Endothelial cell of umbilical vein (primary cell): ENCODE results near the gene GCDH. TPM values are rescaled to one million over a fixed set of nuclear protein-coding genes. Genes with fewer than 3 reads are reported as not detected.

ENCODE experiments used
- BruUV-seq: library from RNA; stranded (reverse); fragments of 400-500 nt; replicated peaks from 2 replicates; lab custom pipeline; 2021; lab: Mats Ljungman, UMichigan
- CTCF ChIA-PET: fragments of 300-600, 350-600 bp; sonication (Branson Sonifier 250); formaldehyde crosslinking; loops from one replicate; lab custom pipeline; 2021; ENCODE audit warnings: antibody characterized with exemption, inconsistent platforms; lab: Charles Lee
- POLR2A ChIA-PET: fragments of 300-600, 350-600 bp; sonication (Branson Sonifier 250); formaldehyde crosslinking; loops from one replicate; lab custom pipeline; 2021; ENCODE audit warnings: antibody characterized with exemption, inconsistent platforms; lab: Charles Lee
- DNase-seq: peaks from one replicate; pipeline ENCODE4 v3.0.0-alpha.2; 2011; ENCODE audit warnings: low read depth, low spot score
- FAIRE-seq: peaks from 2 replicates; lab custom pipeline; 2011; peaks lifted over from hg19 to GRCh38; lab: Jason Lieb, UNC
- H2AFZ ChIP-seq: 2 replicates; pipeline ENCODE4 v1.6.0; 2012; ENCODE audit warnings: low read depth, low read length, control low read depth, inconsistent platforms
- H3K27ac ChIP-seq: 2 replicates; pipeline ENCODE4 v1.5.1; 2011; ENCODE audit warnings: low read depth, mild to moderate bottlenecking, control low read depth, low read length, moderate library complexity; ENCODE audit not compliant: insufficient read depth
- H3K27me3 ChIP-seq, 2 experiments: 2 replicates each; pipeline versions ENCODE4 v1.6.0 to v1.6.1; 2011; ENCODE audit warnings: low read length in 2 of 2, mixed read lengths in 1 of 2; ENCODE audit not compliant: control insufficient read depth in 2 of 2, insufficient read depth in 2 of 2
- H3K36me3 ChIP-seq, 2 experiments: 2 replicates in 1 of 2; 3 replicates in 1 of 2; pipeline ENCODE4 v1.5.1; 2011; ENCODE audit warnings: low read length in 2 of 2, mild to moderate bottlenecking in 1 of 2, moderate library complexity in 1 of 2; ENCODE audit not compliant: control insufficient read depth in 2 of 2, insufficient read depth in 2 of 2; ENCODE audit errors: extremely low read depth in 1 of 2
- H3K4me1 ChIP-seq: 3 replicates; pipeline ENCODE4 v1.5.1; 2011; ENCODE audit warnings: mild to moderate bottlenecking, low read length; ENCODE audit not compliant: control insufficient read depth, insufficient read depth; ENCODE audit errors: extremely low read depth
- H3K4me2 ChIP-seq: 2 replicates; pipeline ENCODE4 v1.6.1; 2011; ENCODE audit warnings: low read length, control low read depth, mixed read lengths; ENCODE audit not compliant: insufficient read depth
- H3K4me3 ChIP-seq, 3 experiments: fragments of 200-600 bp in 1 of 3; sonication (generic), shearing (Covaris generic) in 1 of 3; replicated peaks in 1 of 3; 2 replicates each; pipeline ENCODE4 v1.5.1; 2011 to 2016; ENCODE audit warnings: control low read depth in 3 of 3, low read length in 3 of 3, mild to moderate bottlenecking in 2 of 3, inconsistent platforms in 1 of 3, low read depth in 1 of 3, moderate library complexity in 1 of 3; ENCODE audit not compliant: insufficient read depth in 1 of 3
- H3K79me2 ChIP-seq: 2 replicates; pipeline ENCODE4 v1.6.0; 2012; ENCODE audit warnings: low read length, inconsistent platforms; ENCODE audit not compliant: control insufficient read depth, insufficient read depth
- H3K9ac ChIP-seq: replicated peaks from 2 replicates; pipeline ENCODE3; 2011; ENCODE audit warnings: low read length, control low read depth; ENCODE audit not compliant: insufficient read depth; ENCODE audit errors: extremely low read depth
- H3K9me1 ChIP-seq: replicated peaks from 3 replicates; pipeline ENCODE4 v1.6.0; 2011; ENCODE audit warnings: mild to moderate bottlenecking, low read length; ENCODE audit not compliant: control insufficient read depth, insufficient read depth; ENCODE audit errors: extremely low read depth
- H3K9me3 ChIP-seq: replicated peaks from 2 replicates; pipeline ENCODE4 v1.5.1; 2012; ENCODE audit warnings: low read length, inconsistent platforms; ENCODE audit not compliant: control insufficient read depth, insufficient read depth
- H4K20me1 ChIP-seq: replicated peaks from 2 replicates; pipeline ENCODE3; 2011; ENCODE audit warnings: mild to moderate bottlenecking, low read length; ENCODE audit not compliant: control insufficient read depth, insufficient read depth; ENCODE audit errors: extremely low read depth
- CTCF ChIP-seq, 2 donors: IDR thresholded peaks; 1 replicate in 1 of 2; 2 replicates in 1 of 2; pipeline ENCODE4 v1.5.1; 2011; ENCODE audit warnings: low read length in 2 of 2, mild to moderate bottlenecking in 2 of 2, moderate library complexity in 2 of 2, control low read depth in 1 of 2, inconsistent platforms in 1 of 2, low read depth in 1 of 2; ENCODE audit not compliant: insufficient read depth in 1 of 2; ENCODE audit errors: extremely low read depth in 1 of 2
- EZH2 ChIP-seq: IDR thresholded peaks from 2 replicates; pipeline ENCODE4 v1.6.1; 2012; ENCODE audit warnings: borderline replicate concordance, low read depth, mild to moderate bottlenecking, moderate library complexity, low read length, inconsistent platforms; ENCODE audit not compliant: severe bottlenecking
- FOS ChIP-seq: IDR thresholded peaks from 2 replicates; pipeline ENCODE4 v1.6.1; 2011; ENCODE audit warnings: mild to moderate bottlenecking, low read length, moderate library complexity, borderline replicate concordance; ENCODE audit not compliant: insufficient read depth
- GATA2 ChIP-seq: IDR thresholded peaks from 2 replicates; pipeline ENCODE4 v1.7.0; 2011; ENCODE audit warnings: low read depth, mild to moderate bottlenecking, moderate library complexity, mixed read lengths, low read length; ENCODE audit not compliant: insufficient read length, insufficient read depth
- JUN ChIP-seq: IDR thresholded peaks from 2 replicates; pipeline ENCODE4 v1.6.1; 2011; ENCODE audit warnings: borderline replicate concordance, low read depth; ENCODE audit not compliant: insufficient read length, insufficient read depth
- MAX ChIP-seq: IDR thresholded peaks from 2 replicates; pipeline ENCODE4 v1.6.1; 2011; ENCODE audit not compliant: insufficient read depth, insufficient read length
- MYC ChIP-seq: IDR thresholded peaks from one replicate; pipeline ENCODE4 v1.6.1; 2011; ENCODE audit warnings: mild to moderate bottlenecking, low read depth, low read length
- POLR2A ChIP-seq: IDR thresholded peaks from 2 replicates; pipeline ENCODE4 v1.6.1; 2012; ENCODE audit warnings: low read depth, mild to moderate bottlenecking, control low read depth, low read length
- POLR2AphosphoS5 ChIP-seq: IDR thresholded peaks from 2 replicates; pipeline ENCODE4 v1.6.1; 2012; ENCODE audit warnings: low read depth, mild to moderate bottlenecking, control low read depth, low read length, moderate library complexity; ENCODE audit not compliant: insufficient read depth
- dilution Hi-C: fragments of 300-500 bp; cut with MboI; formaldehyde crosslinking; loops from one replicate; pipeline ENCODE4 v1.15.0; 2019; ENCODE audit warnings: low sequenced_read_pairs; ENCODE audit not compliant: extremely low pct_ligation_motif_present
- intact Hi-C: fragments of 100-400 bp; cut with micrococcal nuclease; formaldehyde crosslinking; loops from one replicate; pipeline ENCODE4 v1.10.0; 2022
- polyA plus RNA-seq, 4 experiments: library from polyadenylated mRNA; depleted of rRNA in 3 of 4; stranded (reverse) in 3 of 4; unstranded in 1 of 4; fragments of >200 nt; gene quantifications; 2 replicates each; pipeline versions ENCODE4 v1.2.1 to v1.2.3, GENCODE V29; 2011 to 2012; ENCODE audit warnings: missing spikeins in 1 of 4
- total RNA-seq: library from RNA; stranded (reverse); gene quantifications from 2 replicates; pipeline ENCODE4 v1.2.3, GENCODE V29; 2021

The GCDH gene
- total and polyA plus RNA-seq, 2 donors (not counting 3 experiments of a cell fraction or from before 2014, with no cell fraction given) = 27.3 to 35.8 TPM

DNA sequence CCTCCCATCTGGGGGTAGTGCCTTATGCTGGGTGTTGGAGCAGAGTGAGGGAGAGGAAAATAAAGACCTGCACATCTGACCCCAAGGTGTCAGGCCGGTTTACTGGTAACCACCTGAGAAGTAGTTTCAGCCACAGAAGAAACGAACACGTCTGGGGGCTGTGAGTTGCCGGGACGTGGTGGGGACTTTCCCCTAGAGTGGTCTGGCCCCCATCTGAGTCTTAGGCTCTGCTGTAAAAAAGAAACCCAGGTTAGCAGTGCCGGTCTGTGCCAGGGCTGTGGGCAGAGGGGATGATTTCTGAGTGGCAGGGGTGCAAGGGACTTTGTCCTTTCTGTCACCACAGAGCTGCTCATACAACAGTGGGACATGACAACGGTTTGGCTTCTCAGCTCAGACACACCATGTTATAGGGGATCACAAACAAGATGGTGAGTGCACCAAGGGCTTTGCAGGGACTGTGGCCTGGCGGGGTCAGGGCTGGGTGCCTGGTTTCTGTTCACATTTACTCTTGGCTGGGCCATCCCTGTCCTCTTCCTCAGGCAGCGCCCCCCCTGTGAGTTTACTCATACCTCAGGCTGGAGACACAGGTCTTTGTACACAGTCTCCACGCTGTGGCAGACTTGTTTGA is 9.0 kb downstream of the GCDH start:
- Histone ChIP-seq H3K4me3 (no peak overlapping the region), H3K9me3 (no peaks in the 10 kb centered on the region), H3K4me1 (no peaks in the 10 kb centered on the region), H3K36me3 (peaks cover 0 to 5% of the 10 kb centered on the region in 2 experiments), H2AFZ (no peak overlapping the region), H3K27me3 (no peaks in the 10 kb centered on the region), H3K9me1 (no peaks in the 10 kb centered on the region), H3K79me2 (no peaks in the 10 kb centered on the region), H3K4me2 (no peak overlapping the region), H4K20me1 (no peaks in the 10 kb centered on the region), H3K9ac (no peak overlapping the region), H3K27ac (no peak overlapping the region)
- intact Hi-C loops (no loop called here), dilution Hi-C loops (no loop called here)
- BruUV-seq = no TSS peak
- DNase-seq (no peak), FAIRE-seq (no peak)
- TF ChIP-seq MAX = no peak
- no peak for TF ChIP-seq EZH2
- no peak for TF ChIP-seq GATA2
- TF ChIP-seq FOS = no peak
- TF ChIP-seq POLR2AphosphoS5 = no peak
- TF ChIP-seq JUN = no peak
- TF ChIP-seq POLR2A = no peak
- no peak for TF ChIP-seq MYC
- TF ChIP-seq CTCF (IDR thresholded peaks at IDR 0.05; ENCODE audit: extremely low read depth in 1 of 2, insufficient read depth in 1 of 2, low read depth in 1 of 2, low read length in 2 of 2) = no peak
- CTCF ChIA-PET = interaction anchor here (1.0 kb wide), 1 partner anchor 15 kb away, joined by 3 read pairs; no protein-coding TSS in a partner anchor
- POLR2A ChIA-PET = no interaction called here
